ENCODE results near the gene LTBP1. TPM values are rescaled to one million over a fixed set of nuclear protein-coding genes. Genes with fewer than 3 reads are reported as not detected.

Gene LTBP1
- total and polyA plus RNA-seq, 10 of the 15 experiments (the other 5 are each of a cell fraction or from before 2014, with no cell fraction given), result 0.01 to 0.28 (median 0.12) TPM; not detected in 2

DNA sequence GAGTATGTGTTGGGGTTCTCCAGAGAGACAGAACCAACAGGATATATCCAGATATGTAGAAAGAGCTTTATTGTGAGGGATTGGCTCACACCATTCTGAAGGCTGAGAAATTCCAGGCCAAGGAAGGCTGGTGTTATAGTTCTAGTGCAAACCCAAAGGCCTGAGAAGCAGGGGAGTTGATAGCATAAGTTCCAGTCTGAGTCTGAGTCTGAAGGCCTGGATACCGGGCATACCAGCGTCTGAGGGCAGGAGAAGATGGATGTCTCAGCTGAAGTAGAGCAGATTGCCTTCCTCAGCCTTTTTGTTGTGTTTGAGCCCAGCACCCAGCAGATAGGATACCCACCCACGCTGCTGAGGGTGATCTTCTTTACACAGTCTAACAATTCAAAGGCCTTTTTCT lies 318.0 kb downstream of the LTBP1 start (continued):
- TF ChIP-seq TARDBP (IDR thresholded peaks at IDR 0.05; ENCODE audit: borderline replicate concordance), result no peak
- no peak for TF ChIP-seq NFYB (IDR thresholded peaks at IDR 0.05; ENCODE audit: insufficient read depth, low read depth, low read length)

DNA sequence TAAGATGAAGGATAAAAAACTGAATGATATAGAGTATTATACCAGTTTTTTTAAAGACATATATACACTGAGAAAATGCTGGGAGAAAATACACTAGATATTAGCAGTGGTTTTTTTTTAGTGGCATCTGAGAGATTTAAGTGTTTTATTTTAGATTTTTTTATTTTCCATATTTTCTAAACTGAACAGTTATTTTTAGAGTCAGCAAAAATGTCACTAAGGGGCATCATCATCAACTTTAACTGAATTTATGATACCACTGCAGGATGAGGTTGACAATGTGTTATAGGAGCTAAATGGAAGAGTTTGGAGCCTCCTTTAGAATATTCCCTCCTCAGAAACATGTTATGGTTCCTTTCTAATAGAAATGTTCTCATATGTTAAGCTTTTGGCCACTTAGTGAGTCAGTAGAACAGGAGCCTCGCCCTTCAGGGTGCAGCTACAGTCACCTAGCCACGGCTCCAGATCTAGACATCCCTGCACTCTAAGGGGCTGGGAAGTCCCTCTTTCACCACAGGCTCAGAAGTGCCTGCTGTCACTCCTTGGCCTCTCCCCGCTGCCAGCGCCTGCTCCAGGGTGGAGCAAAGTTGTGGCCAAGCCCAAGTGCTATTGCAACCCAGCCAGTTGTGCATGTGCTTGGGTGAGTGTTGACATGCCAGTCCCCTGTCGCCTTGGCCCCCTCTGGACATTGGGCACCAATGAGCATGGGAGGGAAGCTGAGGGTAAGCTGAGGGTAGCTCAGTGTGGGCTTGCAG lies 319.0 kb downstream of the LTBP1 start:
- ATAC-seq (no peak), FAIRE-seq (no peak), DNase-seq (ENCODE audit: low read depth, low spot score) (no peak)
- no TSS peak for BruUV-seq (replicated peaks)
- TF ChIP-seq CBX5 (IDR thresholded peaks at IDR 0.05; ENCODE audit: low read depth), result no peak
- no peak for TF ChIP-seq ATF3 (IDR thresholded peaks at IDR 0.05; ENCODE audit: borderline replicate concordance, extremely low read depth, low read depth, low read length)
- Histone ChIP-seq H3K9ac (ENCODE audit: control insufficient read depth, insufficient read depth, low read length) (no peak overlapping the region), H2AFZ (ENCODE audit: control insufficient read depth, low read depth, low read length) (no peak overlapping the region), H3K27ac (ENCODE audit: control insufficient read depth, insufficient read depth) (no peak overlapping the region), H4K20me1 (ENCODE audit: control insufficient read depth, insufficient read depth) (no peaks in the 10 kb centered on the region), H3K4me1 (ENCODE audit: control insufficient read depth, insufficient read depth, low read length) (no peaks in the 10 kb centered on the region), H3K36me3 (ENCODE audit: control insufficient read depth in 2 of 2, insufficient read depth in 2 of 2, low read length in 1 of 2) (no peaks in the 10 kb centered on the region), H3K9me3 (replicated peaks; ENCODE audit: control insufficient read depth, insufficient read depth, low read length) (peaks cover 14% of the 10 kb centered on the region; the same call in 2 of the 3 replicates), H3K27me3 (replicated peaks in 1 of 2; ENCODE audit: control insufficient read depth in 2 of 2, insufficient read depth in 2 of 2, low read length in 1 of 2) (peaks cover 0 to 2% of the 10 kb centered on the region in 2 experiments; a peak in 2 of 4 replicates), H3K4me2 (ENCODE audit: control insufficient read depth, insufficient read depth) (no peak overlapping the region), H3K4me3 (no peak overlapping the region), H3K79me2 (ENCODE audit: control insufficient read depth, insufficient read depth, low read length) (no peaks in the 10 kb centered on the region)
- WGBS (ENCODE audit: insufficient coverage, insufficient replicate concordance, low lambda C conversion rate, missing lambda C conversion rate), result 37% methylated on average over 5 of the region's 5 CpGs
- intact Hi-C loops (cut with micrococcal nuclease; ENCODE audit: unreplicated experiment), result no loop called here
- POLR2A ChIA-PET, result no interaction called here
- CTCF ChIA-PET, result no interaction called here
- RAD21 ChIA-PET (ENCODE audit: unreplicated experiment), result no interaction called here
- SMC1A ChIA-PET (ENCODE audit: uncharacterized antibody, unreplicated experiment), result no interaction called here
- in situ Hi-C loops (cut with MboI), result no loop called here

- Histone ChIP-seq H2AFZ (ENCODE audit: control insufficient read depth, low read depth, low read length) (no peak overlapping the region), H3K4me3 (no peak overlapping the region), H3K4me1 (ENCODE audit: control insufficient read depth, insufficient read depth, low read length) (no peaks in the 10 kb centered on the region), H3K36me3 (ENCODE audit: control insufficient read depth in 2 of 2, insufficient read depth in 2 of 2, low read length in 1 of 2) (no peaks in the 10 kb centered on the region), H3K79me2 (ENCODE audit: control insufficient read depth, insufficient read depth, low read length) (no peaks in the 10 kb centered on the region), H4K20me1 (ENCODE audit: control insufficient read depth, insufficient read depth) (no peaks in the 10 kb centered on the region), H3K27ac (ENCODE audit: control insufficient read depth, insufficient read depth) (no peak overlapping the region), H3K27me3 (replicated peaks in 1 of 2; ENCODE audit: control insufficient read depth in 2 of 2, insufficient read depth in 2 of 2, low read length in 1 of 2) (peaks cover 0 to 2% of the 10 kb centered on the region in 2 experiments; a peak in 2 of 4 replicates), H3K9ac (ENCODE audit: control insufficient read depth, insufficient read depth, low read length) (no peak overlapping the region), H3K4me2 (ENCODE audit: control insufficient read depth, insufficient read depth) (no peak overlapping the region), H3K9me3 (replicated peaks; ENCODE audit: control insufficient read depth, insufficient read depth, low read length) (peaks cover 14% of the 10 kb centered on the region; the same call in 2 of the 3 replicates)
- FAIRE-seq, result no peak
- ATAC-seq, result no peak
- BruUV-seq (replicated peaks), result no TSS peak
- in situ Hi-C loops (cut with MboI) (no loop called here), intact Hi-C loops (cut with micrococcal nuclease; ENCODE audit: unreplicated experiment) (no loop called here)
- ChIA-PET RAD21 (ENCODE audit: unreplicated experiment) (no interaction called here), CTCF (no interaction called here), POLR2A (no interaction called here), SMC1A (ENCODE audit: uncharacterized antibody, unreplicated experiment) (no interaction called here)
- TF ChIP-seq TARDBP (IDR thresholded peaks at IDR 0.05; ENCODE audit: borderline replicate concordance) (no peak), NFYB (IDR thresholded peaks at IDR 0.05; ENCODE audit: insufficient read depth, low read depth, low read length) (no peak), ETV6 (conservative IDR thresholded peaks at IDR 0.05 in 1 of 2, IDR thresholded peaks at IDR 0.05 in 1 of 2; ENCODE audit: borderline replicate concordance in 1 of 2, low read depth in 1 of 2) (no peak), SMAD5 (IDR thresholded peaks at IDR 0.05; ENCODE audit: low read depth) (no peak), POU2F2 (IDR thresholded peaks at IDR 0.05; ENCODE audit: borderline replicate concordance, low read depth, low read length) (no peak), HDAC6 (IDR thresholded peaks at IDR 0.05; ENCODE audit: unreplicated experiment) (no peak), FOS (IDR thresholded peaks at IDR 0.05; ENCODE audit: borderline replicate concordance, extremely low read depth, insufficient read length) (no peak), RUNX3 (IDR thresholded peaks at IDR 0.05; ENCODE audit: low read length) (no peak)
- 57% methylated on average over 6 of the region's 6 CpGs for WGBS (ENCODE audit: insufficient coverage, insufficient replicate concordance, low lambda C conversion rate, missing lambda C conversion rate)
- no peak for DNase-seq (ENCODE audit: low read depth, low spot score)
Observed at GRCh38 chr2:33266467-33266866, 319.7 kb downstream of the LTBP1 start.

Measured in GM12878 (cell line).